Uterus (tissue), 2 donors: ENCODE data around the gene GPR107.

ENCODE experiments used
- POLR2A ChIP-seq, 2 donors: fragments of 450-650 bp; IDR thresholded peaks; one replicate each; pipeline ENCODE4 v1.6.1; 2016; ENCODE audit warnings: antibody characterized with exemption in 2 of 2, mild to moderate bottlenecking in 1 of 2, moderate library complexity in 1 of 2
- TF ChIP-seq, protein P1 (sequence below), 4 experiments: fragments of 200-600 bp in 2 of 4; fragments of 450-650 bp in 2 of 4; sonication (generic) in 2 of 4; IDR thresholded peaks; one replicate each; pipeline ENCODE4 v1.5.1; 2016 to 2019; ENCODE audit warnings: antibody characterized with exemption in 4 of 4, mild to moderate bottlenecking in 2 of 4, moderate library complexity in 1 of 4

GRCh38 chr9:130174025-130174424 is 120.3 kb downstream of the GPR107 start:
- TF ChIP-seq, protein P1, sequence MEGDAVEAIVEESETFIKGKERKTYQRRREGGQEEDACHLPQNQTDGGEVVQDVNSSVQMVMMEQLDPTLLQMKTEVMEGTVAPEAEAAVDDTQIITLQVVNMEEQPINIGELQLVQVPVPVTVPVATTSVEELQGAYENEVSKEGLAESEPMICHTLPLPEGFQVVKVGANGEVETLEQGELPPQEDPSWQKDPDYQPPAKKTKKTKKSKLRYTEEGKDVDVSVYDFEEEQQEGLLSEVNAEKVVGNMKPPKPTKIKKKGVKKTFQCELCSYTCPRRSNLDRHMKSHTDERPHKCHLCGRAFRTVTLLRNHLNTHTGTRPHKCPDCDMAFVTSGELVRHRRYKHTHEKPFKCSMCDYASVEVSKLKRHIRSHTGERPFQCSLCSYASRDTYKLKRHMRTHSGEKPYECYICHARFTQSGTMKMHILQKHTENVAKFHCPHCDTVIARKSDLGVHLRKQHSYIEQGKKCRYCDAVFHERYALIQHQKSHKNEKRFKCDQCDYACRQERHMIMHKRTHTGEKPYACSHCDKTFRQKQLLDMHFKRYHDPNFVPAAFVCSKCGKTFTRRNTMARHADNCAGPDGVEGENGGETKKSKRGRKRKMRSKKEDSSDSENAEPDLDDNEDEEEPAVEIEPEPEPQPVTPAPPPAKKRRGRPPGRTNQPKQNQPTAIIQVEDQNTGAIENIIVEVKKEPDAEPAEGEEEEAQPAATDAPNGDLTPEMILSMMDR (IDR thresholded peaks at IDR 0.05), result no peak
- no peak for TF ChIP-seq POLR2A (IDR thresholded peaks at IDR 0.05)
